ENCODE measurements around the gene F3.
A peak's percentile ranks its signal among the peaks of the same experiment; 100 is the strongest.
"Not testable (repeated sequence)": the region's sequence is repeated elsewhere in the genome, so short reads cannot be mapped to it uniquely, and the experiment has no call there.

Gene F3

GRCh38 chr1:94541246-94542087 is at the start of gene F3:
Gene F3, minus strand, starts transcription at chr1:94541759. Its CDS starts 123 bp downstream, at chr1:94541636.
- DNase-seq (ENCODE audit: low spot score), result peak; percentile 66

- no peak for DNase-seq (ENCODE audit: low spot score)
Observed at GRCh38 chr1:94590203-94591137, 48.9 kb upstream of the F3 start.

- DNase-seq (ENCODE audit: low spot score), result no peak
Observed at GRCh38 chr1:94589728-94590127, 48.2 kb upstream of the F3 start.

GRCh38 chr1:94582565-94582964 is 41.0 kb upstream of the F3 start:
- no peak for DNase-seq (ENCODE audit: low spot score)

GRCh38 chr1:94580367-94581115 is 39.0 kb upstream of the F3 start:
- no peak for DNase-seq (ENCODE audit: low spot score)

- DNase-seq (ENCODE audit: low spot score), result peak; percentile 7
Observed at GRCh38 chr1:94579876-94580294, 38.3 kb upstream of the F3 start.

GRCh38 chr1:94578856-94579255 is 37.3 kb upstream of the F3 start:
- DNase-seq (ENCODE audit: low spot score), result no peak

- not testable (repeated sequence) for DNase-seq (ENCODE audit: low spot score)
Observed at GRCh38 chr1:94573917-94574316, 32.4 kb upstream of the F3 start.

GRCh38 chr1:94572780-94573179 is 31.2 kb upstream of the F3 start:
- DNase-seq (ENCODE audit: low spot score), result no peak

GRCh38 chr1:94570965-94571364 is 29.4 kb upstream of the F3 start:
- not testable (repeated sequence) for DNase-seq (ENCODE audit: low spot score)

- DNase-seq (ENCODE audit: low spot score), result not testable (repeated sequence)
Observed at GRCh38 chr1:94568806-94569205, 27.2 kb upstream of the F3 start.

GRCh38 chr1:94567975-94568607 is 26.5 kb upstream of the F3 start:
- not testable (repeated sequence) for DNase-seq (ENCODE audit: low spot score)

- not testable (repeated sequence) for DNase-seq (ENCODE audit: low spot score)
Observed at GRCh38 chr1:94566436-94566835, 24.9 kb upstream of the F3 start.

- no peak for DNase-seq (ENCODE audit: low spot score)
Observed at GRCh38 chr1:94565901-94566300, 24.3 kb upstream of the F3 start.

GRCh38 chr1:94562519-94563260 is 21.1 kb upstream of the F3 start:
- DNase-seq (ENCODE audit: low spot score), result no peak

- DNase-seq (ENCODE audit: low spot score), result no peak
Observed at GRCh38 chr1:94560333-94560732, 18.8 kb upstream of the F3 start.

GRCh38 chr1:94559921-94560320 is 18.4 kb upstream of the F3 start:
- no peak for DNase-seq (ENCODE audit: low spot score)

GRCh38 chr1:94555091-94555490 is 13.5 kb upstream of the F3 start:
- no peak for DNase-seq (ENCODE audit: low spot score)

GRCh38 chr1:94554580-94554979 is 13.0 kb upstream of the F3 start:
- no peak for DNase-seq (ENCODE audit: low spot score)

- DNase-seq (ENCODE audit: low spot score), result no peak
Observed at GRCh38 chr1:94553931-94554330, 12.4 kb upstream of the F3 start.

- no peak for DNase-seq (ENCODE audit: low spot score)
Observed at GRCh38 chr1:94553323-94553730, 11.8 kb upstream of the F3 start.
